ENCODE results near the gene PIP5K1C.

Gene PIP5K1C

GRCh38 chr19:3700242-3701032 lies at the start of gene PIP5K1C:
PIP5K1C (minus strand) TSS chr19:3700468; CDS start chr19:3700390, 78 bp downstream.
- DNase-seq, result peak; percentile 97

GRCh38 chr19:3748965-3749364 lies 48.7 kb upstream of the PIP5K1C start:
- DNase-seq, result no peak

GRCh38 chr19:3746371-3747056 lies 46.2 kb upstream of the PIP5K1C start:
- DNase-seq, result no peak

- no peak for DNase-seq
Observed at GRCh38 chr19:3745363-3746045, 45.2 kb upstream of the PIP5K1C start.

GRCh38 chr19:3743486-3743885 lies 43.2 kb upstream of the PIP5K1C start:
- no peak for DNase-seq

- no peak for DNase-seq
Observed at GRCh38 chr19:3740431-3740830, 40.2 kb upstream of the PIP5K1C start.

GRCh38 chr19:3738477-3739220 lies 38.4 kb upstream of the PIP5K1C start:
- no peak for DNase-seq

- no peak for DNase-seq
Observed at GRCh38 chr19:3737487-3738205, 37.4 kb upstream of the PIP5K1C start.

GRCh38 chr19:3736106-3736724 lies 35.9 kb upstream of the PIP5K1C start:
- DNase-seq, result no peak

GRCh38 chr19:3734310-3734600 lies 34.0 kb upstream of the PIP5K1C start:
- DNase-seq, result no peak

GRCh38 chr19:3733549-3734309 lies 33.5 kb upstream of the PIP5K1C start:
- no peak for DNase-seq

GRCh38 chr19:3732108-3732507 lies 31.8 kb upstream of the PIP5K1C start:
- no peak for DNase-seq

GRCh38 chr19:3730457-3730958 lies 30.2 kb upstream of the PIP5K1C start:
- DNase-seq, result no peak

- DNase-seq, result no peak
Observed at GRCh38 chr19:3725640-3726310, 25.5 kb upstream of the PIP5K1C start.

GRCh38 chr19:3725121-3725520 lies 24.9 kb upstream of the PIP5K1C start:
- no peak for DNase-seq

GRCh38 chr19:3723883-3724282 lies 23.6 kb upstream of the PIP5K1C start:
- no peak for DNase-seq

GRCh38 chr19:3723110-3723488 lies 22.8 kb upstream of the PIP5K1C start:
- no peak for DNase-seq

GRCh38 chr19:3722443-3723109 lies 22.3 kb upstream of the PIP5K1C start:
- DNase-seq, result no peak

- no peak for DNase-seq
Observed at GRCh38 chr19:3721887-3722442, 21.7 kb upstream of the PIP5K1C start.

All from stimulated activated CD8-positive, alpha-beta memory T cell treated with anti-CD3 and anti-CD28 coated beads, Interleukin-4, amount 100 ng/mL, for 48 hours (primary cell).